ENCODE measurements around the gene SEC22C.

- TF ChIP-seq CTCF (IDR thresholded peaks at IDR 0.05) = no peak
- TF ChIP-seq EZH2 (IDR thresholded peaks at IDR 0.05; ENCODE audit: borderline replicate concordance, insufficient read depth, low read depth, low read length, poor library complexity, severe bottlenecking) = no peak
These were observed 10.0 kb upstream of the SEC22C start for GRCh38 chr3:42591811-42592210.

All from B cell (primary cell).